IPS-NIHi11 (cell line): ENCODE measurements around the gene ARFGAP1.

Experiments
- DNase-seq: peaks from one replicate; pipeline ENCODE4 v3.0.0; 2012; ENCODE audit warnings: mixed read lengths, low spot score

ARFGAP1 gene

GRCh38 chr20:63321148-63321831 is 48.7 kb downstream of the ARFGAP1 start:
- no peak for DNase-seq

DNA sequence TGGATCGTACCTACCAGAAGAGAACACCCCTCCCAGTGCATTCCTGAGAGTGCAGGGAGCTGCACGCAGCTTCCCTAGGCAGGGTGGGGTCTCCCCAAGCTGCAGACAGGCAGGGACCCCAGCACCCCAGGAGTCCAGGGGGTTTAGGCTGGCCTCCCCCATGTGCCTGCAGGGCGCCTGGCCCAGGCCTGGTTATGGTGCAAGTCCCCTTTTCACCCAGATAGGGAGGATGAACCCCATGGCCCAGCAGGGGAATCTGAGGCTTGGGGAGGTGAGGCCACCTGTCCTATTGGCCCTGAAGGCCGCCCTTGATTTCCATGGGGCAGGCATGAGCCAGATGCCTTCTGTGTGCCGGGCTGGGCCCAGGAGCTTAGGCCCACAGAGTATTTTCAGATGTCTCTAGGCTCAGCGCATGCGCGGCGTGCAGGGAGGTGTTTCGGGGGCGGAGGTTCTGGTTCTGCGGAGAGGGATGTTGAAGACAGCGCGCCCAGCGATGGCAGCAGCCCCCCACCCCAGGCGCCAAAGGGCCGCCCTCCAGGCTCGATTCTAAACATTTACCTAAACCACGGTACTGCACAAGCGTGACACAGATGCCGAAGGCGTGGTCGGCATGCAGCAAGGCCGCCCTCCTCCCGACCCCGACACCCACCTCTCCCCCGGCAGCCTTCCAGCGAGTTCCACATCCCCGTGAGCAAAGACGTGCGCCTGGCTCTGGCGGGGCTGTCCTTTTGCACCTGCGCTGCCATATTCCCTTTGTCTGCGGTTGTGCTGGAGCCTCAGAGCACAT is 49.7 kb downstream of the ARFGAP1 start:
- DNase-seq: no peak

DNA sequence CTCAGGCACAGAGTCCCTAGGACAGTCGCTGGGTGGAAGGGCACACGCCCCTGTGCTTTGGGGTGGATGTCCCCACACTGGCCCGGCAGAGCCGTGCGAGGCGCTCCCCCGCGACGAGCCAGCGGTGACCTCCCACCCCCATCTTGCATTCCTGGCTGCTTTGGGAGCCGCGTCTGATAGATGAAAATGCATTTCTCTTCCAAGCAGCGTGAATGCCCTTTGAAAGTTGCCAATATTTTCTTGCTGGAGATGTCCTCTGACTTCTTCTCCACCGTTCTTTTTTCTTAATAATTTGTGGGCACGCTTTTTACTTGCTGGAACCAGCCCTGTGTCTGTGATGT is 50.3 kb downstream of the ARFGAP1 start:
- no peak for DNase-seq

DNA sequence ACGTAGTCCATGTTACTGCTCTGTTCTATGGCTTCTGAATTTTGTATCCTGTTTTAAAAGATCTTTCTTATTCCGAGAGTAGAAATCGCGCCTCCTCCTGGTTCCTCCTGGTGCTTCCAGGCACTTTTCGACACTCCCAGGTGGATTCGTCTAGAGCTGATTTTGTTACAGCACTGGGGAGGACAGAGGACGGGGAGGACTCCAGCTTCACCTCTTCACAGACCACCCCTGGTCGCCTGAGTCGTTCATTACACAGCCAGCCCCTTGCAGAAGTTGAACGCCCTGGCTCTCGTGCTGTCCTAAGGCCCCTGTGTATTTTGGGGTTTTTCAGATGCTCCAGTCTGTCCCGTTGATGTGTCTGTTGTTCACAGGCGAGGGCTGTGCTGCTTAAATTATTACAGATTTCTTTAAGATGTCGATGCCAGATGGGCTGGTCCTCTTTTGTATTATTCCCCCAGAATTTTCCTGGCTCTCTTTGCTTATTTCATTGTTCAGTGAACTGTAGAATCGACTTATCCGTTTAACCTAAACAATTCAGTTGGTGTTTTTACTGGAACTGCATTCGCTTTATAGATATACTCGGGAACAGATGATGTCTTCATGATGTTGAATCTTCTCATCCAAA is 50.9 kb downstream of the ARFGAP1 start:
- DNase-seq: no peak

GRCh38 chr20:63325021-63325471 is 52.4 kb downstream of the ARFGAP1 start:
- no peak for DNase-seq

- DNase-seq: no peak
These were observed 53.1 kb downstream of the ARFGAP1 start for GRCh38 chr20:63325554-63326313.

GRCh38 chr20:63326314-63327230 is 54.0 kb downstream of the ARFGAP1 start:
- no peak for DNase-seq

GRCh38 chr20:63327231-63327745 is 54.7 kb downstream of the ARFGAP1 start:
- no peak for DNase-seq

- DNase-seq: peak; percentile 53
These were observed 55.5 kb downstream of the ARFGAP1 start for GRCh38 chr20:63328026-63328700.

DNA sequence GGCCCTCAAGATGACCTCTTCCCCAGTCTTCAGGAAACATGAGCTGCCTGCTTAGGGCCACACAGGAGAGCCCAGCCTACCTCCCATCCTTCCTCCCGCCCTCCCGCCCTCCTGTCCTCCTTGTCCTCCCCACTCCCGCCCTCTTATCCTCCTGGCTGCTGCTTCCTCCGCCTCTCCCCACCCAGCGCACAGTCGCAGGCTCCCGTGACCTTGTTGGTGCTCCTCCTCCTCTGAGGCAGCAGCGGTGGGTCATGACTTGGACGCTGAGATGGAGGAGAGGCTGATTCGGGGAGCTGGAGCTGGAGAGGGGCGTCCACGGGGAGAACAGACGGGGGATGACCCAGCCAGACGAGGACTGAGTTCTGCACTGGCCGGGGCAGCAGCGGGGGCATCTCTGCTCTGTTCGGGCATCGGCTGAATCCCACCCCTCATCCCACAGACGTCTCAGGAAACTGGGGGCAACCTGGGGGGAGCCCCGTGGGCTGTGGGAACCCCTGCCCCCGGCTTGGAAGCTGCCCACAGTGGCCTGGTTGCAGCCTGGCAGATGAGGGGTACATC is 56.2 kb downstream of the ARFGAP1 start:
- DNase-seq: no peak

- no peak for DNase-seq
These were observed 56.9 kb downstream of the ARFGAP1 start for GRCh38 chr20:63329331-63330083.

GRCh38 chr20:63330084-63330760 is 57.6 kb downstream of the ARFGAP1 start:
- no peak for DNase-seq

- DNase-seq: peak; percentile 66
These were observed 58.3 kb downstream of the ARFGAP1 start for GRCh38 chr20:63330940-63331339.

DNA sequence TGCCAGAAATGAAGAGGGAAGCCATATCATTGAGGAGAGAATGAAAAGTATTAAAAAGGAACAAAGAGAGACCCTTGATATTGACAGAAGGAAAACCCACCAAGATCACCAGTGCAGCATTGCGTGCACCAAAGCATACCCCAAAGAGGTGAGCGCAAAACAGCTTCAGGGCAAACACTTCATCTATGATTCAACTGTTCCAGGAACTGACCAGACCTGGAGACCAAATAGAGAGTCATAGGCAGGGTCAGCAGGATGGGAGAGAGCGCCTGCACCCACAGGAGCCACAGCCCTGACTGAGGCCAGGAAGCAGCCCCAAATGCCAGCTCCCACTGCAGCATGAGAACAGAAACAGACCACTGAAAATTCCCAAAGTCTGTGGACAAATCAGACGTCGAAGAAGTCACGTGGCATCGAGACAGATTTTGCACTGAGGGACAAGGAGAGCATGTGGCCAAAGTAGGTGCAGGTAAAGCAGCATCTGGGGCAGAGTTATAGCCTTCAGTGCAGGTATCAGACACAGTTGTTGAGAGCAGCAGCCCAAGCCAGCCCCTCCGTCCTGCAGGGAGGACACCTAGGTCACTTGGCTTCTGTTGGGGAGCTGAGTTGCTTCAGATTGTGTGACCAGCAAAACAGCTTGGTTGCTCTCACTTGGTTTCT is 59.3 kb downstream of the ARFGAP1 start:
- no peak for DNase-seq

- no peak for DNase-seq
These were observed 60.1 kb downstream of the ARFGAP1 start for GRCh38 chr20:63332488-63333240.

- DNase-seq: no peak
These were observed 60.7 kb downstream of the ARFGAP1 start for GRCh38 chr20:63333241-63333836.

- DNase-seq: no peak
These were observed 61.7 kb downstream of the ARFGAP1 start for GRCh38 chr20:63334356-63334755.
